NB4 (cell line): ENCODE data around the gene HSPA6.

Experiments used
- MAX ChIP-seq: IDR thresholded peaks from 2 replicates; pipeline ENCODE4 v1.6.1; 2011; ENCODE audit warnings: low read depth, low read length
- POLR2A ChIP-seq: IDR thresholded peaks from 2 replicates; pipeline ENCODE4 v1.6.1; 2011; ENCODE audit warnings: mild to moderate bottlenecking; ENCODE audit not compliant: insufficient read length; ENCODE audit errors: extremely low read depth
- TF ChIP-seq, protein P1 (sequence below): IDR thresholded peaks from one replicate; pipeline ENCODE4 v1.5.1; 2012; ENCODE audit warnings: low read depth, low read length

DNA sequence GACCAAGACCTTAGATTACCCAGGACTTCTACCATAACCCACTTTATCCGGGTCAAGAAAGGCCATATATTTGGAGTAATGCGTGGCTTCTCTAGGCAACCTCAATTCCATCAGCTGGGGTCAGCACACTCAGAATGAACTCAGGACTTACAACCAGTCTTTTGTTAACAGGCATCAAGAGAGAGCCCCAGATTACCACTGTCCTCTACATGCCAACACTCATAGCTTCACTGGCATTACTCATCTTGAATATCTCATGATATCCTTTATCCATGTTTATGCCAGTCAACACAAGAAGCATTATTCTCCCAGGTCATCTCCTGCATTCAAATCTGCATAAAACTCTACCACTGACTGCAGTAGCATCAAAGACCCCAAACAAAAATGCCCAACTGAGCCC, 25.7 kb upstream of the HSPA6 start:
- TF ChIP-seq POLR2A (no peak), MAX (no peak)
- TF ChIP-seq, protein P1, sequence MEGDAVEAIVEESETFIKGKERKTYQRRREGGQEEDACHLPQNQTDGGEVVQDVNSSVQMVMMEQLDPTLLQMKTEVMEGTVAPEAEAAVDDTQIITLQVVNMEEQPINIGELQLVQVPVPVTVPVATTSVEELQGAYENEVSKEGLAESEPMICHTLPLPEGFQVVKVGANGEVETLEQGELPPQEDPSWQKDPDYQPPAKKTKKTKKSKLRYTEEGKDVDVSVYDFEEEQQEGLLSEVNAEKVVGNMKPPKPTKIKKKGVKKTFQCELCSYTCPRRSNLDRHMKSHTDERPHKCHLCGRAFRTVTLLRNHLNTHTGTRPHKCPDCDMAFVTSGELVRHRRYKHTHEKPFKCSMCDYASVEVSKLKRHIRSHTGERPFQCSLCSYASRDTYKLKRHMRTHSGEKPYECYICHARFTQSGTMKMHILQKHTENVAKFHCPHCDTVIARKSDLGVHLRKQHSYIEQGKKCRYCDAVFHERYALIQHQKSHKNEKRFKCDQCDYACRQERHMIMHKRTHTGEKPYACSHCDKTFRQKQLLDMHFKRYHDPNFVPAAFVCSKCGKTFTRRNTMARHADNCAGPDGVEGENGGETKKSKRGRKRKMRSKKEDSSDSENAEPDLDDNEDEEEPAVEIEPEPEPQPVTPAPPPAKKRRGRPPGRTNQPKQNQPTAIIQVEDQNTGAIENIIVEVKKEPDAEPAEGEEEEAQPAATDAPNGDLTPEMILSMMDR: no peak
